H1 (cell line): ENCODE data around the gene DACT1. TPM values are rescaled to one million over a fixed set of nuclear protein-coding genes. Genes with fewer than 3 reads are reported as not detected.

Source experiments
- CTCF ChIA-PET: fragments of 300-600 bp; sonication (Branson Sonifier 250); formaldehyde crosslinking; loops from one replicate; lab custom pipeline; 2021; ENCODE audit not compliant: partially characterized antibody; lab: Charles Lee
- POLR2A ChIA-PET: fragments of 300-600 bp; sonication (Branson Sonifier 250); formaldehyde crosslinking; loops from one replicate; lab custom pipeline; 2021; ENCODE audit warnings: inconsistent platforms; ENCODE audit not compliant: partially characterized antibody; lab: Charles Lee
- DNase-seq, 2 experiments: peaks; one replicate each; pipeline versions ENCODE4 v3.0.0 to v3.0.0-alpha.2; 2010 to 2022; ENCODE audit warnings: low spot score in 2 of 2, low read depth in 1 of 2, mixed read lengths in 1 of 2
- FAIRE-seq: peaks from 2 replicates; lab custom pipeline; 2011; peaks lifted over from hg19 to GRCh38; lab: Jason Lieb, UNC
- H2AFZ ChIP-seq: 2 replicates; pipeline ENCODE4 v1.8.1; 2012; ENCODE audit warnings: low read length, inconsistent platforms
- H2AK5ac ChIP-seq: 2 replicates; pipeline ENCODE4 v1.6.1; 2013; ENCODE audit warnings: low read depth, low read length
- H2BK120ac ChIP-seq: replicated peaks from 2 replicates; pipeline ENCODE3; 2013; ENCODE audit warnings: low read depth, low read length, inconsistent platforms
- H2BK12ac ChIP-seq: 2 replicates; pipeline ENCODE4 v1.6.1; 2013; ENCODE audit warnings: low read depth, low read length
- H2BK15ac ChIP-seq: 2 replicates; pipeline ENCODE4 v1.6.1; 2013; ENCODE audit warnings: low read length
- H2BK20ac ChIP-seq: 2 replicates; pipeline ENCODE4 v1.6.1; 2013; ENCODE audit warnings: low read length
- H2BK5ac ChIP-seq: 2 replicates; pipeline ENCODE4 v1.6.1; 2013; ENCODE audit warnings: low read depth, low read length
- H3K14ac ChIP-seq: 2 replicates; pipeline ENCODE4 v1.6.1; 2013; ENCODE audit warnings: inconsistent platforms; ENCODE audit not compliant: insufficient read length
- H3K18ac ChIP-seq: 2 replicates; pipeline ENCODE4 v1.6.1; 2013; ENCODE audit warnings: low read length; ENCODE audit errors: extremely low read depth
- H3K23ac ChIP-seq: 2 replicates; pipeline ENCODE4 v1.6.1; 2013; ENCODE audit warnings: inconsistent platforms; ENCODE audit not compliant: insufficient read length
- H3K23me2 ChIP-seq: 2 replicates; pipeline ENCODE4 v1.6.1; 2013; ENCODE audit warnings: low read depth, low read length
- H3K27ac ChIP-seq: 2 replicates; pipeline ENCODE4 v1.6.1; 2011; ENCODE audit warnings: low read depth, low read length, inconsistent platforms
- H3K27me3 ChIP-seq, 4 experiments: replicated peaks in 1 of 4; 1 replicate in 1 of 4; 2 replicates in 3 of 4; pipeline versions ENCODE4 v1.6.1 to v1.8.1; 2011 to 2013; ENCODE audit warnings: low read length in 3 of 4, mild to moderate bottlenecking in 3 of 4, inconsistent platforms in 2 of 4, mixed read lengths in 2 of 4, moderate library complexity in 1 of 4; ENCODE audit not compliant: control insufficient read depth in 3 of 4, insufficient read depth in 3 of 4; ENCODE audit errors: extremely low read depth in 1 of 4
- H3K36me3 ChIP-seq, 4 experiments: 2 replicates each; pipeline versions ENCODE4 v1.6.1 to v1.8.1; 2011 to 2013; ENCODE audit warnings: mild to moderate bottlenecking in 4 of 4, low read length in 3 of 4, moderate library complexity in 2 of 4, control low read depth in 1 of 4, inconsistent platforms in 1 of 4; ENCODE audit not compliant: insufficient read depth in 4 of 4, control insufficient read depth in 2 of 4
- H3K4ac ChIP-seq: replicated peaks from 2 replicates; pipeline ENCODE3; 2013; ENCODE audit warnings: low read length, low read depth, mixed read lengths, inconsistent platforms; ENCODE audit not compliant: insufficient read length
- H3K4me1 ChIP-seq, 4 experiments: replicated peaks in 1 of 4; 1 replicate in 1 of 4; 2 replicates in 3 of 4; pipeline versions ENCODE4 v1.6.1 to v1.8.1; 2011 to 2013; ENCODE audit warnings: low read length in 3 of 4, inconsistent platforms in 2 of 4, mixed read lengths in 1 of 4; ENCODE audit not compliant: insufficient read depth in 4 of 4, control insufficient read depth in 3 of 4
- H3K4me2 ChIP-seq, 2 experiments: 2 replicates each; pipeline versions ENCODE4 v1.6.1 to v1.8.1; 2011 to 2013; ENCODE audit warnings: low read depth in 2 of 2, low read length in 2 of 2, control low read depth in 1 of 2, inconsistent platforms in 1 of 2, mild to moderate bottlenecking in 1 of 2; ENCODE audit not compliant: insufficient read depth in 1 of 2
- H3K4me3 ChIP-seq, 4 experiments: fragments of 200-600, 300-600 bp in 1 of 4; sonication (generic), shearing (Covaris generic), sonication (Bioruptor Twin) in 1 of 4; 2 replicates each; pipeline versions ENCODE4 v1.5.1 to v1.8.1; 2011 to 2016; ENCODE audit warnings: low read length in 4 of 4, low read depth in 3 of 4, control low read depth in 2 of 4, inconsistent platforms in 2 of 4, mild to moderate bottlenecking in 2 of 4, mixed read lengths in 1 of 4, moderate library complexity in 1 of 4; ENCODE audit not compliant: insufficient read depth in 2 of 4; ENCODE audit errors: extremely low read depth in 1 of 4
- H3K56ac ChIP-seq: replicated peaks from 2 replicates; pipeline ENCODE3; 2013; ENCODE audit warnings: low read depth, mild to moderate bottlenecking, mixed read lengths, low read length, inconsistent platforms; ENCODE audit not compliant: insufficient read length
- H3K79me1 ChIP-seq: 2 replicates; pipeline ENCODE4 v1.6.1; 2013; ENCODE audit warnings: low read depth, low read length, control low read depth
- H3K79me2 ChIP-seq, 2 experiments: 2 replicates each; pipeline versions ENCODE4 v1.6.1 to v1.8.1; 2012 to 2013; ENCODE audit warnings: low read length in 2 of 2, mild to moderate bottlenecking in 2 of 2, inconsistent platforms in 1 of 2; ENCODE audit not compliant: insufficient read depth in 2 of 2, control insufficient read depth in 1 of 2
- H3K9ac ChIP-seq, 4 experiments: replicated peaks in 1 of 4; 1 replicate in 1 of 4; 2 replicates in 3 of 4; pipeline versions ENCODE4 v1.6.1 to v1.8.1; 2011 to 2013; ENCODE audit warnings: low read depth in 3 of 4, low read length in 3 of 4, control low read depth in 2 of 4, mild to moderate bottlenecking in 2 of 4, moderate library complexity in 2 of 4, inconsistent platforms in 1 of 4; ENCODE audit errors: extremely low read depth in 1 of 4
- H3K9me3 ChIP-seq, 2 experiments: 2 replicates each; pipeline versions ENCODE4 v1.6.1 to v1.8.1; 2012 to 2013; ENCODE audit warnings: mild to moderate bottlenecking in 2 of 2, moderate library complexity in 2 of 2, control low read depth in 1 of 2, inconsistent platforms in 1 of 2, low read depth in 1 of 2, low read length in 1 of 2, mixed read lengths in 1 of 2; ENCODE audit not compliant: insufficient read depth in 2 of 2
- H4K20me1 ChIP-seq, 2 experiments: replicated peaks in 1 of 2; 2 replicates each; pipeline versions ENCODE3 to v1.8.1; 2011 to 2013; ENCODE audit warnings: inconsistent platforms in 2 of 2, low read length in 2 of 2, mild to moderate bottlenecking in 1 of 2; ENCODE audit not compliant: insufficient read depth in 2 of 2, control insufficient read depth in 1 of 2
- H4K5ac ChIP-seq: 2 replicates; pipeline ENCODE4 v1.6.1; 2013; ENCODE audit warnings: low read length, low read depth, mixed read lengths, inconsistent platforms; ENCODE audit not compliant: insufficient read length
- H4K8ac ChIP-seq: 2 replicates; pipeline ENCODE4 v1.8.0; 2013; ENCODE audit warnings: mild to moderate bottlenecking, moderate library complexity, low read length, inconsistent platforms; ENCODE audit not compliant: insufficient read depth; ENCODE audit errors: extremely low read depth
- H4K91ac ChIP-seq: replicated peaks from 2 replicates; pipeline ENCODE3; 2013; ENCODE audit warnings: low read length, mixed read lengths, inconsistent platforms; ENCODE audit not compliant: insufficient read length
- BCL11A ChIP-seq, 2 experiments: IDR thresholded peaks; one replicate each; pipeline ENCODE4 v1.6.1; 2011; ENCODE audit warnings: low read depth in 2 of 2, low read length in 2 of 2, mild to moderate bottlenecking in 2 of 2
- CBX8 ChIP-seq: fragments of 300-800, 300-1000 bp; sonication (generic); IDR thresholded peaks from 2 replicates; pipeline ENCODE4 v1.7.1; 2016; ENCODE audit warnings: low read depth, low read length, borderline replicate concordance
- CTBP2 ChIP-seq: IDR thresholded peaks from 2 replicates; pipeline ENCODE4 v1.7.0; 2011; ENCODE audit warnings: borderline replicate concordance, mild to moderate bottlenecking, moderate library complexity, mixed read lengths, low read length; ENCODE audit not compliant: insufficient read depth, insufficient read length
- EP300 ChIP-seq, 2 experiments: IDR thresholded peaks; 1 replicate in 1 of 2; 2 replicates in 1 of 2; pipeline ENCODE4 v1.6.1; 2011 to 2012; ENCODE audit warnings: low read depth in 2 of 2, low read length in 2 of 2, mild to moderate bottlenecking in 2 of 2, borderline replicate concordance in 1 of 2, inconsistent platforms in 1 of 2, moderate library complexity in 1 of 2
- NRF1 ChIP-seq: IDR thresholded peaks from 2 replicates; pipeline ENCODE4 v1.6.1; 2011; ENCODE audit warnings: mild to moderate bottlenecking, low read depth, low read length, improper control_type of control experiment
- POU5F1 ChIP-seq: IDR thresholded peaks from 2 replicates; pipeline ENCODE4 v1.6.1; 2011; ENCODE audit warnings: low read depth, mild to moderate bottlenecking, low read length, moderate library complexity
- SAP30 ChIP-seq: fragments of 300-600 bp; sonication (generic); IDR thresholded peaks from 2 replicates; pipeline ENCODE4 v1.7.1; 2012; ENCODE audit warnings: low read length, moderate library complexity, mild to moderate bottlenecking, inconsistent platforms; ENCODE audit not compliant: insufficient read depth, insufficient replicate concordance
- SIRT6 ChIP-seq: IDR thresholded peaks from one replicate; pipeline ENCODE4 v1.7.1; 2012; ENCODE audit warnings: low read length, inconsistent platforms
- TEAD4 ChIP-seq: IDR thresholded peaks from 2 replicates; pipeline ENCODE4 v1.6.1; 2012; ENCODE audit warnings: low read depth, low read length, inconsistent platforms, mixed read lengths
- WGBS, 2 experiments: shearing (Covaris generic) in 1 of 2; methylation state at CpG; one replicate each; pipeline versions ENCODE4 v1.1.6 to v1.1.7; 2013 to 2015; ENCODE audit warnings: low lambda C conversion rate in 2 of 2, mixed read lengths in 2 of 2, inconsistent platforms in 1 of 2, low coverage in 1 of 2, missing lambda C conversion rate in 1 of 2; ENCODE audit not compliant: insufficient replicate concordance in 2 of 2, insufficient coverage in 1 of 2, insufficient read length in 1 of 2; ENCODE audit errors: extremely low coverage in 1 of 2, missing lambda C conversion rate in 1 of 2; 5-methylcytosine and 5-hydroxymethylcytosine counted together
- polyA plus RNA-seq, 7 experiments: library from polyadenylated mRNA; depleted of rRNA in 3 of 7; stranded (reverse) in 5 of 7; unstranded in 2 of 7; fragments of >200 nt in 5 of 7; fragments of 200-250 nt in 2 of 7; gene quantifications; 1 replicate in 5 of 7; 2 replicates in 1 of 7; 4 replicates in 1 of 7; pipeline versions ENCODE4 v1.2.1 to v1.2.3, GENCODE V29; 2011 to 2013; ENCODE audit warnings: missing spikeins in 2 of 7, mixed read lengths in 2 of 7
- total RNA-seq: library from RNA; stranded (reverse); fragmentation: NEBNext Ultra II Directional; extraction: Animal tissue kit (Norgen Biotek cat#: 25700); gene quantifications from 2 replicates; pipeline ENCODE4 v1.2.1, GENCODE V29; 2021
- TF ChIP-seq, protein P1 (sequence below): IDR thresholded peaks from 2 replicates; pipeline ENCODE4 v1.6.1; 2012; ENCODE audit warnings: inconsistent platforms

Gene DACT1
- total and polyA plus RNA-seq, 2 of the 8 experiments (the other 6 are each of a cell fraction or from before 2014, with no cell fraction given): 3.2 to 29.8 TPM

DNA sequence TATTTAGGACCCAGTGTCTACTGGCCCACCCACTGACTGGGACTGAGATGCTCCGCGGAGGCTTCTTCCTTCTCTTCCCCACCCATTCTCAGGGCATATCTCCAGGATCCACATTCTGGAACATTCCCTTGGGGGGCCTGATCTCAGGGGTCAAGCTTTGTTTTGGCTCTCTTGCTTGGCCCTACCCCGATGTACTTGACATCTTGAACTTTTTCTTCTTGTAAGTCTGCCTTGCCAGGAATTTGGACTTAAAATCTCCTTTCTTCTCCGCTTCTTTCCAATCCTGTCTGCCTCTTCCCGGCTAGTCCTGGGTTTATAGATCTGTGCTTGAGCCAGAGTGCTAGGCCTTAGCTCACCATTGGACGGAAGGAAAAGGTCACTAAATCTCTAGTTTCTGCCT lies 22.1 kb downstream of the DACT1 start:
- no peak overlapping the region for H3K18ac ChIP-seq
- H3K27me3 ChIP-seq: no peaks in the 10 kb centered on the region
- H2AFZ ChIP-seq: no peak overlapping the region
- H2BK5ac ChIP-seq: no peak overlapping the region
- POLR2A ChIA-PET: no interaction called here
- H4K8ac ChIP-seq: no peak overlapping the region
- H3K36me3 ChIP-seq: no peaks in the 10 kb centered on the region
- H2BK15ac ChIP-seq: no peak overlapping the region
- no peaks in the 10 kb centered on the region for H3K23me2 ChIP-seq
- H3K4me3 ChIP-seq: no peak overlapping the region
- no peak overlapping the region for H3K14ac ChIP-seq
- no peak overlapping the region for H3K23ac ChIP-seq
- H2BK120ac ChIP-seq: no peak overlapping the region
- H4K91ac ChIP-seq: no peak overlapping the region
- no peak overlapping the region for H3K56ac ChIP-seq
- H3K27ac ChIP-seq: no peak overlapping the region
- H4K5ac ChIP-seq: no peak overlapping the region
- 84% methylated on average over 6 of the region's 6 CpGs; no CpG with 5 or more reads in 1 of the 2 experiments for WGBS, 2 experiments
- no peak overlapping the region for H3K4ac ChIP-seq
- DNase-seq (no peak), FAIRE-seq (no peak)
- no peak overlapping the region for H3K4me2 ChIP-seq
- H4K20me1 ChIP-seq: no peaks in the 10 kb centered on the region
- CTCF ChIA-PET: no interaction called here
- H3K79me1 ChIP-seq: no peaks in the 10 kb centered on the region
- H3K79me2 ChIP-seq: no peaks in the 10 kb centered on the region
- no peak overlapping the region for H2BK12ac ChIP-seq
- peaks cover 0 to 4% (median 0%) of the 10 kb centered on the region in 4 experiments; a peak in 3 of 7 replicates for H3K4me1 ChIP-seq
- no peak overlapping the region for H3K9ac ChIP-seq
- no peak overlapping the region for H2BK20ac ChIP-seq
- H3K9me3 ChIP-seq: no peaks in the 10 kb centered on the region
- no peak overlapping the region for H2AK5ac ChIP-seq
- TF ChIP-seq CTBP2: no peak
- no peak for TF ChIP-seq EP300 (IDR thresholded peaks at IDR 0.05; ENCODE audit: borderline replicate concordance in 1 of 2, low read depth in 2 of 2, low read length in 2 of 2)
- no peak for TF ChIP-seq SIRT6
- TF ChIP-seq NRF1: no peak
- TF ChIP-seq, protein P1, sequence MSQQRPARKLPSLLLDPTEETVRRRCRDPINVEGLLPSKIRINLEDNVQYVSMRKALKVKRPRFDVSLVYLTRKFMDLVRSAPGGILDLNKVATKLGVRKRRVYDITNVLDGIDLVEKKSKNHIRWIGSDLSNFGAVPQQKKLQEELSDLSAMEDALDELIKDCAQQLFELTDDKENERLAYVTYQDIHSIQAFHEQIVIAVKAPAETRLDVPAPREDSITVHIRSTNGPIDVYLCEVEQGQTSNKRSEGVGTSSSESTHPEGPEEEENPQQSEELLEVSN: no peak
- no peak for TF ChIP-seq BCL11A (IDR thresholded peaks at IDR 0.05; ENCODE audit: low read depth in 2 of 2, low read length in 2 of 2)
- TF ChIP-seq TEAD4: no peak
- TF ChIP-seq POU5F1: no peak
- TF ChIP-seq CBX8: no peak
- TF ChIP-seq SAP30: no peak
